Measurements from ENCODE around the gene KIF16B. TPM values are rescaled to one million over a fixed set of nuclear protein-coding genes. Genes with fewer than 3 reads are reported as not detected.

Gene KIF16B
- total and polyA plus RNA-seq, 5 donors, result 11.4 to 20.4 (median 17.3) TPM

DNA sequence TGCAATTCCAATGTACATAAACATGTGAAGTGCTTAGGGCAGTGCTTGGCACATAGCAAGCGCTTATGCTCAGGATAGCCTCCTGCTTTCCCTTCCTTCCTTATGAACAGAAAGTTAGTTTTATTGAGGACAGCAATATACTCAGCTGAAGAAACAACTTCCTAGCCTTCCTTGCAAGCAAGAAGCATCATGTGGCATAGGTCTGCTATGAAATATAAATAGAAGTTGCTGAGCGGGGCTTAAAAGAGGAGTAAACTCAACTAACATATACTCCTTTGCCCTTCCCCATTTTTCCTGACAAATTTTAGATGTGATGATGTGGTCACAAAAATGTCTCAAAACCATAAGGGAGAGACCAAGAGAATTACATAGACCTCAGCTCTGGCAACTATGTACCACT, 98.9 kb downstream of the KIF16B start:
- Histone ChIP-seq H3K27me3 (ENCODE audit: control insufficient read depth, insufficient read depth) (no peaks in the 10 kb centered on the region), H3K4me3 (ENCODE audit: low read length) (no peak overlapping the region), H3K27ac (ENCODE audit: low read length) (no peak overlapping the region), H3K4me1 (ENCODE audit: control insufficient read depth, insufficient read depth, low read length) (no peaks in the 10 kb centered on the region), H3K9me3 (ENCODE audit: control insufficient read depth, low read length) (no peaks in the 10 kb centered on the region)
- WGBS, result 95% methylated on average over 2 of the region's 2 CpGs
- intact Hi-C loops (cut with DNase I), result loop anchor here in 1 of 4 donors (10.0 kb wide), 1 partner anchor 770 kb away; no protein-coding TSS in a partner anchor
- DNase-seq (no peak), ATAC-seq (no peak)

GRCh38 chr20:16472045-16472872, 101.0 kb downstream of the KIF16B start:
- peak in 1 of 3 donors; percentile 21 for DNase-seq
- peak; percentile 63 to 79 for ATAC-seq
- intact Hi-C loops (cut with DNase I), result loop anchor here in 1 of 4 donors (10.0 kb wide), 1 partner anchor 767 kb away; no protein-coding TSS in a partner anchor

DNA sequence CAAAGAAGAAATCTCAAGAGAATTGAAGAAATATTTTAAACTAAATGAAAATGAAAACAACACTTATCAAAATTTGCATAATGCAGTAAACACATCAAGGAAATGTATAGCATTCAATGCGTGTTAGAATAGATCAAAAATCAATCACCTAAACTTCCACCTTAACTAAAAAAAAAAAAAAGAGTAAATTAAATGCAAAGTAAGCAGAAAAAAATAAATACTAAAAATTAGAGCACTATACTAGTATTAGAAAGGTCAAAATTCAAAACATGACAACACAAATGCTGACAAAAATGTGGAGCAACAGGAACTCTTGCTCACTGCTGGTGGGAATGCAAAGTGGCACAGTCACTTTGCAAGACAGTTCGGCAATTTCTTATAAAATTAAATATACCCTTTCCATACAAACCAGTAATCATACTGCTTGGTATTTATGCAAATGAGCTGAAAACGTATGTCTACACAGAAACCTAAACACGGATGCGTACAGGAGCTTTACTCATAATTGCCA, 103.8 kb downstream of the KIF16B start:
- ATAC-seq, result no peak
- Histone ChIP-seq H3K4me1 (ENCODE audit: control insufficient read depth, insufficient read depth, low read length) (no peaks in the 10 kb centered on the region), H3K27me3 (ENCODE audit: control insufficient read depth, insufficient read depth) (no peaks in the 10 kb centered on the region), H3K4me3 (ENCODE audit: low read length) (no peak overlapping the region), H3K9me3 (ENCODE audit: control insufficient read depth, low read length) (no peaks in the 10 kb centered on the region), H3K27ac (ENCODE audit: low read length) (no peak overlapping the region)
- intact Hi-C loops (cut with DNase I), result no loop called here
- DNase-seq, result no peak
- 96% methylated on average over 5 of the region's 5 CpGs for WGBS

More at GRCh38 chr20:16472045-16472872, 101.0 kb downstream of the KIF16B start:
- Histone ChIP-seq H3K4me1 (ENCODE audit: control insufficient read depth, insufficient read depth, low read length) (no peaks in the 10 kb centered on the region), H3K4me3 (ENCODE audit: low read length) (no peak overlapping the region), H3K27ac (ENCODE audit: low read length) (no peak overlapping the region), H3K27me3 (ENCODE audit: control insufficient read depth, insufficient read depth) (no peaks in the 10 kb centered on the region), H3K9me3 (ENCODE audit: control insufficient read depth, low read length) (no peaks in the 10 kb centered on the region)
- 72% methylated on average over 12 of the region's 12 CpGs for WGBS

- ATAC-seq, result no peak
- H3K27me3 ChIP-seq (ENCODE audit: control insufficient read depth, insufficient read depth), result no peaks in the 10 kb centered on the region
- no peak for DNase-seq
- no peaks in the 10 kb centered on the region for H3K9me3 ChIP-seq (ENCODE audit: control insufficient read depth, low read length)
- WGBS, result 71% methylated on average over 5 of the region's 5 CpGs
- no peak overlapping the region for H3K4me3 ChIP-seq (ENCODE audit: low read length)
- intact Hi-C loops (cut with DNase I), result no loop called here
- no peak overlapping the region for H3K27ac ChIP-seq (ENCODE audit: low read length)
- no peaks in the 10 kb centered on the region for H3K4me1 ChIP-seq (ENCODE audit: control insufficient read depth, insufficient read depth, low read length)
Observed at GRCh38 chr20:16462711-16463110, 110.5 kb downstream of the KIF16B start.

DNA sequence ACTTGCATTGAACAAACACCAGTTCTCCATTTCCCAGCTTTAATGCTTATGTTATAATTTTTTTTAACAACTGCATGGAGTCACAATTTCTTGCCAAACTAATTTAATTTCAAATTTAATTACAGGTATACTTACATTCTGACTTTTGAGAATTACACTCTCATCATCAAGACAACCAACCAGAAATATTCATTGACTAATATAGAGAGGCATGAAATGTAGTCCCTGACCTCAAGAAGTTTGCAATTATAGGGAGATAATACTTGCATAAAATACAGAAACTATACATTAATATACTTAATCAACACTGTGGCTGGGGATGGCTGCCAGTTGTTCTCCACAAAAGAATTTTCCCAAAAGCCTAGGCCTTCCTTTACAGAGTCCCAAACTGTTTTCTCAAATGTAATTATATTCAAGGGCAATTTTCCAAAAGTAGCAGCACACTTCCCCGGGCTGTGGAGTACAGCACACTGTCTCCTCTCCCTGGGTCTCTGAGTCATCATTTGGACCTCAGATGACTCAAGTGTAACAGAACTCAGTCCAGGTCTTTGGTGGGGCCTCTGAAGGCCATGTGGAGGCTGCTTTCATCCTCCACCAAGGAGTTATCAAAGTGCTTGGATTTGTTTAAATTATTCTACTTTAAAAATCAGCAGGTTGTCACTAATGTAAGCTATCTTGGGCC, 114.1 kb downstream of the KIF16B start:
- intact Hi-C loops (cut with DNase I), result no loop called here
- Histone ChIP-seq H3K4me1 (ENCODE audit: control insufficient read depth, insufficient read depth, low read length) (no peaks in the 10 kb centered on the region), H3K27ac (ENCODE audit: low read length) (no peak overlapping the region), H3K4me3 (ENCODE audit: low read length) (no peak overlapping the region), H3K9me3 (ENCODE audit: control insufficient read depth, low read length) (no peaks in the 10 kb centered on the region), H3K27me3 (ENCODE audit: control insufficient read depth, insufficient read depth) (no peaks in the 10 kb centered on the region)
- ATAC-seq (peak; percentile 97 to 100), DNase-seq (peak in 2 of 3 donors; percentile 44 to 49)
- WGBS, result 4% methylated on average over 1 of the region's 1 CpG

GRCh38 chr20:16457514-16457913, 115.7 kb downstream of the KIF16B start:
- Histone ChIP-seq H3K4me1 (ENCODE audit: control insufficient read depth, insufficient read depth, low read length) (no peaks in the 10 kb centered on the region), H3K4me3 (ENCODE audit: low read length) (no peak overlapping the region), H3K9me3 (ENCODE audit: control insufficient read depth, low read length) (no peaks in the 10 kb centered on the region), H3K27ac (ENCODE audit: low read length) (no peak overlapping the region), H3K27me3 (ENCODE audit: control insufficient read depth, insufficient read depth) (no peaks in the 10 kb centered on the region)
- ATAC-seq (no peak), DNase-seq (no peak)
- WGBS, result 82% methylated on average over 5 of the region's 5 CpGs
- intact Hi-C loops (cut with DNase I), result no loop called here

- ATAC-seq, result no peak
- H3K4me1 ChIP-seq (ENCODE audit: control insufficient read depth, insufficient read depth, low read length), result no peaks in the 10 kb centered on the region
- intact Hi-C loops (cut with DNase I), result no loop called here
- DNase-seq, result no peak
- H3K27ac ChIP-seq (ENCODE audit: low read length), result no peak overlapping the region
- WGBS, result 87% methylated on average over 1 of the region's 1 CpG
- H3K27me3 ChIP-seq (ENCODE audit: control insufficient read depth, insufficient read depth), result no peaks in the 10 kb centered on the region
- H3K4me3 ChIP-seq (ENCODE audit: low read length), result no peak overlapping the region
- no peaks in the 10 kb centered on the region for H3K9me3 ChIP-seq (ENCODE audit: control insufficient read depth, low read length)
Observed at GRCh38 chr20:16455324-16455723, 117.9 kb downstream of the KIF16B start.

DNA sequence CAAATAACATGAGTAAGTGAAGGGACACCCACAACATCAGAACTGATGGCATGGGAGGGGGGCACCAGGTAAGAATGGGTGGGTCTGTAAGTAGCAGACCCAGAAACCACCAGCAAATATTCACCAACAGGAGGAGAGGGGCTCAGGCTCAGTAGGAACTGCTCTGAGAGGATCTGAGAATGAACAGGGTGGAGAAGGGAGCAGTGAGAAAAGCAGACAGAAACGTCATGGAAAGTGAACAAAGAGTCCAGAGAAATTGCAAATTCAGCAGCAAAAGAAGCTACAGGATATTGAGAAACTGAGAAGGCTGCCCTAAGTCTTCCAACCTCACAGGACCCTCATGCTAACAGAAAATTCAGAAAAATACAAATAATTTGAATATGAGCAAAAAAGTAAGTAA, 121.3 kb downstream of the KIF16B start:
- WGBS, result 65% methylated on average over 1 of the region's 1 CpG
- H3K27ac ChIP-seq (ENCODE audit: low read length), result no peak overlapping the region
- ATAC-seq, result peak in 1 of 2 donors; percentile 26

DNA sequence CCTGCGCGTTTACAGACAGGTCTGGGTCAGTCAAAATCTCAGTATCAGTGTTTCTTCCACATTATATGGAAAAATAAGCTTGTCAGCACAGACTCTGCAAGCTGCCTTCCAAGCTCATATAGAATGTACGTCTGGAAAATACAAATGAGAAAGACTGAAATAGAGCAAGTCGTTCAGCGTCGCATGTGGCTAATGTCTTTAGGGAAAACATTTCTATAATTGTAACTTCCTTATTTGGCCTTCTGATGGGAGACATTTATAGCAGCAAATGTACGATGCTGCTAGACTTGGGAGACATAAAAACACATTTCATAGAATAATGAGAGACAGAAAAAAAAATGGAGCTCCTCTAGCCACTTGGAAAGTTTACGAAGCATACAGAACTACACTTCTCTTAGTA, 122.2 kb downstream of the KIF16B start:
- Histone ChIP-seq H3K9me3 (ENCODE audit: control insufficient read depth, low read length) (no peaks in the 10 kb centered on the region), H3K4me1 (ENCODE audit: control insufficient read depth, insufficient read depth, low read length) (no peaks in the 10 kb centered on the region), H3K27ac (ENCODE audit: low read length) (no peak overlapping the region), H3K27me3 (ENCODE audit: control insufficient read depth, insufficient read depth) (no peaks in the 10 kb centered on the region), H3K4me3 (ENCODE audit: low read length) (no peak overlapping the region)
- intact Hi-C loops (cut with DNase I), result no loop called here
- WGBS, result 80% methylated on average over 8 of the region's 8 CpGs
- no peak for DNase-seq
- no peak for ATAC-seq

More for the DNA sequence above, 121.3 kb downstream of the KIF16B start:
- intact Hi-C loops (cut with DNase I), result no loop called here
- Histone ChIP-seq H3K9me3 (ENCODE audit: control insufficient read depth, low read length) (no peaks in the 10 kb centered on the region), H3K4me1 (ENCODE audit: control insufficient read depth, insufficient read depth, low read length) (no peaks in the 10 kb centered on the region), H3K27me3 (ENCODE audit: control insufficient read depth, insufficient read depth) (no peaks in the 10 kb centered on the region), H3K4me3 (ENCODE audit: low read length) (no peak overlapping the region)
- no peak for DNase-seq

DNA sequence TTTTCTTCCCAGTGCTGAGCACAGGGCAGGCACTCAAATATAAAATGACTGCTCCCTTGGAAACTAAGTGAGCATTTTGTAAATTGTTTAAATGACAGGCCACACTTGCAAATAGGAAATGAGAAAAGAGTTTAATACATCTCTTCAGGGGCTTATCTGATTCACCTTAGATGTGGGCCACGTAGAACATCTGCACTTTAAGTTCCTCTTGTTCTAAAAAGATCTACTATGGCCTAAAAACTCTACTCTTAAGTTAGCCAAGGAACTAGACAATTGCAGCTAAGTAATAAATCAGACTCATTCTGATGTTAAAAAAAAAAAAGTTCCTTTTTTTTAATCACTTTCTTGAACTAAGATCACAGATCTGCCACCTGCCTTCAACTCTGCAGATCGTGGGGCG, 126.3 kb downstream of the KIF16B start:
- Histone ChIP-seq H3K27me3 (ENCODE audit: control insufficient read depth, insufficient read depth) (no peaks in the 10 kb centered on the region), H3K4me3 (ENCODE audit: low read length) (no peak overlapping the region), H3K9me3 (ENCODE audit: control insufficient read depth, low read length) (no peaks in the 10 kb centered on the region), H3K27ac (ENCODE audit: low read length) (no peak overlapping the region), H3K4me1 (ENCODE audit: control insufficient read depth, insufficient read depth, low read length) (no peaks in the 10 kb centered on the region)
- no peak for ATAC-seq
- WGBS, result 90% methylated on average over 3 of the region's 3 CpGs
- intact Hi-C loops (cut with DNase I), result no loop called here
- no peak for DNase-seq

- DNase-seq (no peak), ATAC-seq (no peak)
- intact Hi-C loops (cut with DNase I), result no loop called here
- H3K4me3 ChIP-seq (ENCODE audit: low read length), result no peak overlapping the region
- WGBS, result 88% methylated on average over 4 of the region's 4 CpGs
- no peak overlapping the region for H3K27ac ChIP-seq (ENCODE audit: low read length)
- no peaks in the 10 kb centered on the region for H3K27me3 ChIP-seq (ENCODE audit: control insufficient read depth, insufficient read depth)
- H3K4me1 ChIP-seq (ENCODE audit: control insufficient read depth, insufficient read depth, low read length), result no peaks in the 10 kb centered on the region
- H3K9me3 ChIP-seq (ENCODE audit: control insufficient read depth, low read length), result no peaks in the 10 kb centered on the region
Observed at GRCh38 chr20:16446246-16446645, 127.0 kb downstream of the KIF16B start.

All from right cardiac atrium (tissue), 5 donors.